K562 (cell line): ENCODE results near the gene SETD4. TPM values are rescaled to one million over a fixed set of nuclear protein-coding genes. Genes with fewer than 3 reads are reported as not detected.

Experiments
- ATF1 ChIP-seq, 2 experiments: fragments of 450-650 bp in 1 of 2; IDR thresholded peaks; 2 replicates each; pipeline ENCODE4 v1.6.1; 2016; ENCODE audit warnings: missing compliant biosample characterization in 1 of 2, missing genetic modification characterization in 1 of 2
- BCOR ChIP-seq: fragments of 450-650 bp; IDR thresholded peaks from 2 replicates; pipeline ENCODE4 v1.6.1; 2016
- CUX1 ChIP-seq: fragments of 200-800 bp; sonication (Bioruptor generic); IDR thresholded peaks from 2 replicates; pipeline ENCODE4 v1.6.1; 2016; ENCODE audit warnings: missing genetic modification characterization, missing compliant biosample characterization
- GABPA ChIP-seq: fragments of 200-800 bp; sonication (Bioruptor generic); conservative IDR thresholded peaks from 2 replicates; pipeline ENCODE4 v1.6.1; 2016; ENCODE audit warnings: low read depth, missing genetic modification characterization, missing compliant biosample characterization
- IFI16 ChIP-seq: fragments of 250-450 bp; sonication (Bioruptor Pico); IDR thresholded peaks from 2 replicates; pipeline ENCODE4 v2.1.2; 2022; ENCODE audit warnings: mild to moderate bottlenecking, inconsistent platforms
- MAFK ChIP-seq: IDR thresholded peaks from 2 replicates; pipeline ENCODE4 v1.6.1; 2011; ENCODE audit warnings: low read length, improper control_type of control experiment
- NR1H2 ChIP-seq: sonication (generic); formaldehyde crosslinking; IDR thresholded peaks from 2 replicates; pipeline ENCODE4 v1.4.0; 2020; ENCODE audit warnings: mild to moderate bottlenecking, missing genetic modification reagents
- RCOR1 ChIP-seq, 2 experiments: IDR thresholded peaks; 2 replicates each; pipeline ENCODE4 v1.6.1; 2012; ENCODE audit warnings: low read depth in 2 of 2, low read length in 2 of 2, borderline replicate concordance in 1 of 2, improper control_type of control experiment in 1 of 2
- SOX6 ChIP-seq: fragments of 450-650 bp; IDR thresholded peaks from 2 replicates; pipeline ENCODE4 v1.6.1; 2014; ENCODE audit warnings: mild to moderate bottlenecking
- TRIM24 ChIP-seq, 2 experiments: fragments of 450-650 bp; IDR thresholded peaks; 2 replicates each; pipeline ENCODE4 v1.6.1; 2016
- ZNF586 ChIP-seq: fragments of 450-650 bp; formaldehyde crosslinking; conservative IDR thresholded peaks from 2 replicates; pipeline ENCODE4 v1.4.0; 2020; ENCODE audit warnings: mild to moderate bottlenecking, moderate library complexity
- ZNF778 ChIP-seq: fragments of 450-650 bp; formaldehyde crosslinking; IDR thresholded peaks from 2 replicates; pipeline ENCODE4 v1.4.0; 2020; ENCODE audit warnings: mild to moderate bottlenecking, moderate library complexity
- polyA plus RNA-seq, 8 experiments: library from polyadenylated mRNA; depleted of rRNA in 4 of 8; stranded (reverse) in 5 of 8; unstranded in 3 of 8; fragments of >200 nt; fragmentation: Nextera tagmentation in 2 of 8; fragmentation: Illumina TruSeq in 1 of 8; extraction: Ambion mirVana in 2 of 8; extraction: Trizol in 1 of 8; gene quantifications; 2 replicates each; pipeline versions ENCODE4 v1.2.1 to v1.2.3, GENCODE V29; 2011 to 2014; ENCODE audit warnings: inconsistent platforms in 1 of 8, missing spikeins in 1 of 8
- total RNA-seq, 7 experiments: library from RNA; depleted of rRNA in 6 of 7; stranded (reverse); fragments of >200 nt in 6 of 7; fragmentation: Illumina TruSeq in 2 of 7; extraction: Trizol in 2 of 7; gene quantifications; 2 replicates each; pipeline versions ENCODE4 v1.2.1 to v1.2.3, GENCODE V29; 2011 to 2021; ENCODE audit warnings: low replicate concordance in 1 of 7
- TF ChIP-seq, protein P1 (sequence below): fragments of 450-650 bp; IDR thresholded peaks from 2 replicates; pipeline ENCODE4 v1.6.1; 2016; ENCODE audit warnings: missing biosample characterization, missing genetic modification characterization
- TF ChIP-seq, protein P2 (sequence below): fragments of 250-450 bp; sonication (Bioruptor Pico); IDR thresholded peaks from 2 replicates; pipeline ENCODE4 v1.5.1; 2021; ENCODE audit warnings: mild to moderate bottlenecking
- TF ChIP-seq, protein P3 (sequence below): fragments of 250-450 bp; sonication (Bioruptor Pico); IDR thresholded peaks from 2 replicates; pipeline ENCODE4 v1.4.0; 2020; ENCODE audit warnings: mild to moderate bottlenecking, moderate library complexity, borderline replicate concordance

The SETD4 gene
- total and polyA plus RNA-seq, 9 of the 15 experiments (the other 6 are each of a cell fraction or from before 2014, with no cell fraction given), result 16.1 to 51.3 (median 25.7) TPM

DNA sequence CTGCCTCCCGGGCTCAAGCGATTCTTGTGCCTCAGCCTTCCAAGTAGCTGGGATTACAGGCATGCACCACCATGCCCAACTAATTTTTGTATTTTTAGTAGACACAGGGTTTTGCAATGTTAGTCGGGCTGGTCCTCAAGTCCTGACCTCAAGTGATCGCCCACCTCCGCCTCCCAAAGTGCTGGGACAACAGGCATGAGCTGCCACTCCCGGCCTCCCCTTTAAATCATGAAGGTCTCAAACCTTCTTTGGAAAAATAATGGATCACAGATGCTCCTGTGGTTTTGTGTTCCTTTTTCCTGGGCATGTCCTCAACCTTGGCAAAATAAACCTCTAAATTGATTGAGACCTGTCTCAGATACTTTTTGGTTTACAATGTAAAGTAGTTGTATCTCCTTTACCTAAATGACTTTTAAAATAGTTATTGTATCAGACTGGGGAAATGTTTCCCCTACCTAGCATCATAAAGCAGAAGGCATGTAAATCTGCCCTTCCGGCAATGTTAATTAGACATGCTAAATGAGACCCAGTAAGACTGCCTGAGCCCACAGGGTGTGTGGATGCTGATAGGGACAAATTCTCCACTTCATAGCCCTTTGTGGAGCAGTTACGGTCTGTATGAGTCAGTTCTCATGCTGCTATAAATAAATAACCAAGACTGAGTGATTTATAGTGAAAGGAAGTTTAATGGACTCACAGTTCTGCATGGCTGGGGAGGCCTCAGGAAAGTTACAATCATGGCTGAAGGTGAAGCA lies 37.3 kb upstream of the SETD4 start (continued):
- TF ChIP-seq CUX1 (CRISPR knock-in tag) (no peak), NR1H2 (CRISPR knock-in tag) (no peak), ZNF586 (CRISPR knock-in tag) (no peak), SOX6 (peak; percentile 52; the same call in 1 of the 2 replicates), BCOR (no peak), MAFK (no peak), IFI16 (CRISPR knock-in tag) (no peak), GABPA (tag) (no peak), ZNF778 (CRISPR knock-in tag) (no peak), RCOR1 (IDR thresholded peaks at IDR 0.05; ENCODE audit: borderline replicate concordance in 1 of 2, low read depth in 2 of 2, low read length in 2 of 2) (0 out of 4 replicates have a peak, but pooled peaks of 1 of the 2 experiments have one; percentile 29), ATF1 (CRISPR knock-in tag; IDR thresholded peaks at IDR 0.05) (no peak), ATF1 (tag; IDR thresholded peaks at IDR 0.05) (no peak), TRIM24 (IDR thresholded peaks at IDR 0.05) (peak in 1 of 2 experiments; percentile 14; a peak in 1 of 4 replicates)
- TF ChIP-seq, protein P1, sequence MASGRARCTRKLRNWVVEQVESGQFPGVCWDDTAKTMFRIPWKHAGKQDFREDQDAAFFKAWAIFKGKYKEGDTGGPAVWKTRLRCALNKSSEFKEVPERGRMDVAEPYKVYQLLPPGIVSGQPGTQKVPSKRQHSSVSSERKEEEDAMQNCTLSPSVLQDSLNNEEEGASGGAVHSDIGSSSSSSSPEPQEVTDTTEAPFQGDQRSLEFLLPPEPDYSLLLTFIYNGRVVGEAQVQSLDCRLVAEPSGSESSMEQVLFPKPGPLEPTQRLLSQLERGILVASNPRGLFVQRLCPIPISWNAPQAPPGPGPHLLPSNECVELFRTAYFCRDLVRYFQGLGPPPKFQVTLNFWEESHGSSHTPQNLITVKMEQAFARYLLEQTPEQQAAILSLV (tag), result no peak
- TF ChIP-seq, protein P2, sequence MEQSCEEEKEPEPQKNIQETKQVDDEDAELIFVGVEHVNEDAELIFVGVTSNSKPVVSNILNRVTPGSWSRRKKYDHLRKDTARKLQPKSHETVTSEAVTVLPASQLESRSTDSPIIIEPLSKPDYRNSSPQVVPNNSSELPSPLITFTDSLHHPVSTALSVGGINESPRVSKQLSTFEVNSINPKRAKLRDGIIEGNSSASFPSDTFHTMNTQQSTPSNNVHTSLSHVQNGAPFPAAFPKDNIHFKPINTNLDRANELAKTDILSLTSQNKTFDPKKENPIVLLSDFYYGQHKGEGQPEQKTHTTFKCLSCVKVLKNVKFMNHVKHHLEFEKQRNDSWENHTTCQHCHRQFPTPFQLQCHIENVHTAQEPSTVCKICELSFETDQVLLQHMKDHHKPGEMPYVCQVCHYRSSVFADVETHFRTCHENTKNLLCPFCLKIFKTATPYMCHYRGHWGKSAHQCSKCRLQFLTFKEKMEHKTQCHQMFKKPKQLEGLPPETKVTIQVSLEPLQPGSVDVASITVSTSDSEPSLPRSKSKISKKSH, result no peak; the same call in 1 of the 2 replicates
- TF ChIP-seq, protein P3, sequence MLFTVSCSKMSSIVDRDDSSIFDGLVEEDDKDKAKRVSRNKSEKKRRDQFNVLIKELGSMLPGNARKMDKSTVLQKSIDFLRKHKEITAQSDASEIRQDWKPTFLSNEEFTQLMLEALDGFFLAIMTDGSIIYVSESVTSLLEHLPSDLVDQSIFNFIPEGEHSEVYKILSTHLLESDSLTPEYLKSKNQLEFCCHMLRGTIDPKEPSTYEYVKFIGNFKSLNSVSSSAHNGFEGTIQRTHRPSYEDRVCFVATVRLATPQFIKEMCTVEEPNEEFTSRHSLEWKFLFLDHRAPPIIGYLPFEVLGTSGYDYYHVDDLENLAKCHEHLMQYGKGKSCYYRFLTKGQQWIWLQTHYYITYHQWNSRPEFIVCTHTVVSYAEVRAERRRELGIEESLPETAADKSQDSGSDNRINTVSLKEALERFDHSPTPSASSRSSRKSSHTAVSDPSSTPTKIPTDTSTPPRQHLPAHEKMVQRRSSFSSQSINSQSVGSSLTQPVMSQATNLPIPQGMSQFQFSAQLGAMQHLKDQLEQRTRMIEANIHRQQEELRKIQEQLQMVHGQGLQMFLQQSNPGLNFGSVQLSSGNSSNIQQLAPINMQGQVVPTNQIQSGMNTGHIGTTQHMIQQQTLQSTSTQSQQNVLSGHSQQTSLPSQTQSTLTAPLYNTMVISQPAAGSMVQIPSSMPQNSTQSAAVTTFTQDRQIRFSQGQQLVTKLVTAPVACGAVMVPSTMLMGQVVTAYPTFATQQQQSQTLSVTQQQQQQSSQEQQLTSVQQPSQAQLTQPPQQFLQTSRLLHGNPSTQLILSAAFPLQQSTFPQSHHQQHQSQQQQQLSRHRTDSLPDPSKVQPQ (CRISPR knock-in tag), result no peak
